Lower leg skin (tissue), 4 donors: Measurements from ENCODE around the gene DEFB119. TPM values are rescaled to one million over a fixed set of nuclear protein-coding genes. Genes with fewer than 3 reads are reported as not detected.
A peak's percentile ranks its signal among the peaks of the same experiment; 100 is the strongest.
"Not testable (repeated sequence)": the region's sequence is repeated elsewhere in the genome, so short reads cannot be mapped to it uniquely, and the experiment has no call there.

ENCODE experiments used
- DNase-seq, 2 donors: peaks; one replicate each; pipeline ENCODE4 v3.0.0-alpha.2; 2019; ENCODE audit warnings: low spot score in 2 of 2
- H3K4me3 ChIP-seq: fragments of 200-600 bp; sonication (generic); 2 replicates; pipeline ENCODE4 v1.5.1; 2017; ENCODE audit warnings: mild to moderate bottlenecking, low read depth; ENCODE audit not compliant: poor library complexity, severe bottlenecking
- CTCF ChIP-seq, 3 donors: fragments of 450-650 bp; IDR thresholded peaks; one replicate each; pipeline ENCODE4 v1.5.1; 2016; ENCODE audit warnings: antibody characterized with exemption in 3 of 3, mild to moderate bottlenecking in 3 of 3, moderate library complexity in 2 of 3
- POLR2A ChIP-seq, 2 donors: fragments of 450-650 bp; IDR thresholded peaks; one replicate each; pipeline ENCODE4 v1.6.1; 2016 to 2017; ENCODE audit warnings: antibody characterized with exemption in 2 of 2, mild to moderate bottlenecking in 1 of 2, moderate library complexity in 1 of 2
- WGBS, 2 donors: methylation state at CpG; one replicate each; pipeline ENCODE4 v1.1.5; 2018; 5-methylcytosine and 5-hydroxymethylcytosine counted together
- intact Hi-C: fragments of 100-400 bp; cut with DNase I; formaldehyde crosslinking; loops from one replicate; pipeline ENCODE4 v1.15.0; 2023; ENCODE audit warnings: low total_unique reads
- total RNA-seq, 4 donors: library from RNA; depleted of rRNA; stranded (reverse); fragments of >200 nt; gene quantifications; one replicate each; pipeline ENCODE4 v1.1.0, GENCODE V29; 2016

The DEFB119 gene
- total RNA-seq, 4 donors from 2014 or later, result not detected

GRCh38 chr20:31374346-31374745, 16.0 kb downstream of the DEFB119 start:
- TF ChIP-seq POLR2A (IDR thresholded peaks at IDR 0.05), result no peak
- TF ChIP-seq CTCF (IDR thresholded peaks at IDR 0.05), result no peak
- H3K4me3 ChIP-seq, result no peak overlapping the region
- DNase-seq, result no peak
- intact Hi-C loops, result no loop called here
- 68 to 70% methylated on average over 2 of the region's 2 CpGs for WGBS, 2 donors

- intact Hi-C loops, result no loop called here
These were observed 22.1 kb downstream of the DEFB119 start, which contains the start of gene DEFB118 for GRCh38 chr20:31368301-31368700. DEFB118 (plus strand) TSS chr20:31368601; CDS start chr20:31368651, 50 bp downstream.

GRCh38 chr20:31364272-31364671, 26.1 kb downstream of the DEFB119 start:
- DNase-seq, intact Hi-C loops, H3K4me3 ChIP-seq: not testable (repeated sequence)
- WGBS, 2 donors, result 79 to 85% methylated on average over 5 of the region's 5 CpGs

More at GRCh38 chr20:31368301-31368700, 22.1 kb downstream of the DEFB119 start, which contains the start of gene DEFB118:
- H3K4me3 ChIP-seq, result no peak within 1 kb of the TSS
- DNase-seq, result no peak
- TF ChIP-seq POLR2A (IDR thresholded peaks at IDR 0.05) (no peak), CTCF (IDR thresholded peaks at IDR 0.05) (no peak)
- 64 to 91% methylated on average over 2 of the region's 2 CpGs for WGBS, 2 donors

GRCh38 chr20:31363295-31363694, 27.1 kb downstream of the DEFB119 start:
- no peak overlapping the region for H3K4me3 ChIP-seq
- WGBS, 2 donors, result 67 to 70% methylated on average over 4 of the region's 4 CpGs
- intact Hi-C loops, result no loop called here
- no peak for DNase-seq
- TF ChIP-seq POLR2A (IDR thresholded peaks at IDR 0.05) (no peak), CTCF (IDR thresholded peaks at IDR 0.05) (no peak)

- no peak for TF ChIP-seq POLR2A (IDR thresholded peaks at IDR 0.05)
- no peak for TF ChIP-seq CTCF (IDR thresholded peaks at IDR 0.05)
- WGBS, 2 donors, result 53 to 63% methylated on average over 1 of the region's 1 CpG
- DNase-seq, result no peak
- no peak overlapping the region for H3K4me3 ChIP-seq
- intact Hi-C loops, result no loop called here
These were observed 34.4 kb downstream of the DEFB119 start for GRCh38 chr20:31355981-31356380.

GRCh38 chr20:31341470-31341869, 48.9 kb downstream of the DEFB119 start:
- DNase-seq, result no peak
- intact Hi-C loops, result no loop called here
- no peak for TF ChIP-seq CTCF (IDR thresholded peaks at IDR 0.05)
- no peak for TF ChIP-seq POLR2A (IDR thresholded peaks at IDR 0.05)
- peak overlapping the region; percentile 5 for H3K4me3 ChIP-seq
